NCI-H1417 (cell line): ENCODE measurements around the gene TIGD1.

Experiments
- DNase-seq, 3 experiments: peaks; one replicate each; lab custom pipeline; 2025; lab: John Stamatoyannopoulos, UW

TIGD1 gene

DNA sequence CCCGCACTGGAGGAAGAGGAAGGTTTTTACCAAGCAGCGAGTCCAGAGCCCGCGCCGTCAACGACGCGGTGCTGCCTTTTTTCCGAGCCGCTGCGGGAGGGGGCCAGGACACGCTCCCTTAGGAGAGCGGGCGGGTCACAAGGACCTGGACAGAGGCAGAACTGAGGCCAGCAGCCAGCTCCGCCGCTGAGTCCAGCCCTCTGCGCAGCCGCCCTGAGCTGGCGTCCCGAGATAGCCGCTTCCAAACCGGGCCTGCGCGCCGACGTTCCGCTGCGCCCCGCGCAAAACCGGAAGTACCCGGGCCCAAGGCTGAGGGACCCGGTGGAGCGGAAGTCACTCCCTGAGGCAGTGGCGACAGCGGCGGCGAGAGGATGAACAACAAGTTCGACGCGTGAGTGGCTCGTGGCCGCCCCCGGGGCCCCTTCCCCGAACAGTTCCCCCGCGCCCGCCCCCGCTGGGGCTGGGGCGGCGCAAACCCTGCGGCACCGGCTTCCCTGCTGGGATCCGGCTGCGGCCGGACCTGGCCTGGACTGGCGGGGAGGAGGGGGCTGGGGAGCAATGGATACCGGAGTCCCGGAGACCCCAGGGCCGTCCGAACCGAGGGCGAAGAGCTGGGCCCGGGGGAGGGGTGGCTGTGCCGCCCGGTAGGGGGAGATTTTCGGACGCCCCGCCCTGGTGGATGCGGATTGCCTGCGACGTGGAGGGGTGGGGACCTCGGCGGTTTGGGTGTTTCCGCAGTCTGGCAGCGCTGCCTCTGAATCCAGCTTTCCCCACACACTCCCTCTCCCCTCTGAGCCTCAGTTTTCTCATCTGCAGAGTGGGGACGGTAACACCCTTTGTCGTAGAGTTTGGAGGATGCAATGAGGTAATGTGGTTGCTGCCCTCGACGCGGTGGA, at the start of gene TIGD1, which contains the start of gene EIF4E2:
TSS of gene TIGD1 (minus strand) at position 204 of the 896 bp plus-strand sequence. CDS start 675 bp downstream, outside the sequence.
TSS of gene EIF4E2 (plus strand) at position 336 of the 896 bp plus-strand sequence. CDS start at position 372, 36 bp downstream.
- peak; percentile 84 to 95 (median 92) for DNase-seq

GRCh38 chr2:232598293-232598692, 47.9 kb upstream of the TIGD1 start:
- DNase-seq = no peak

DNA sequence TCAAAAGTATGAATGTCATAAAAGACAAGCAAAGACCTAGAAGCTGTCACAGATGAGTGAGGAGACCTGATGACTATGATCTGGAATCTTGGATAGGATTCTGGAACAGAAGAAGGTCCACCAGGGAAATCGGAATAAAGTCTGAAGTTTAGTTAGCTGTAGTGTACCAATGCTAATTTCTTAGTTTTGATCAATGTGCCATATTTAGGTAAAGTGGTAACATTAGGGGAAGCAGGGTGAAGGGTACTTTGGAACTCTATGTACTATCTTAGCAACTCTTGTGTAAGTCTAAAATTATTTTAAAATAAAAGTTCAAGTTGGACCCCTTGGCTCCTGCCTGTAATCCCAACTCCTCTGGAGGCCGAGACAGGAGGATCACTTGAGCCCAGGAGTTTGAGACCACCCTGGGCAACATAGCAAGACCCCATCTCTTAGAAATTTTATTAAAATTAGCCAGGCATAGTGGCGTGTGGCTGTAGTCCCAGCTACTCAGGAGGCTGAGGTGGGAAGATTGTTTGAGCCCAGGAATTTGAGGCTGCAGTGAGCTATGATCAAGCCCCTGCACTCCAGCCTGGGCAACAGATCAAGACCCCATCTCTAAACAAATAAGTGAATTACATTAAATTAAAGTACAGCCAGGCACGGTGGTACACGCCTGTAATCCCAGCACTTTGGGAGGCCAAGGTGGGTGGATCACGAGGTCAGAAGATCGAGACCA, 47.2 kb upstream of the TIGD1 start:
- DNase-seq = no peak

- peak in 1 of 3 experiments; percentile 7 for DNase-seq
These were observed 43.6 kb upstream of the TIGD1 start for GRCh38 chr2:232593982-232594381.

GRCh38 chr2:232592772-232593395, 42.5 kb upstream of the TIGD1 start:
- no peak for DNase-seq

GRCh38 chr2:232588680-232589585, 38.6 kb upstream of the TIGD1 start:
- DNase-seq = no peak

- no peak for DNase-seq
These were observed 37.7 kb upstream of the TIGD1 start for GRCh38 chr2:232588031-232588430.

DNA sequence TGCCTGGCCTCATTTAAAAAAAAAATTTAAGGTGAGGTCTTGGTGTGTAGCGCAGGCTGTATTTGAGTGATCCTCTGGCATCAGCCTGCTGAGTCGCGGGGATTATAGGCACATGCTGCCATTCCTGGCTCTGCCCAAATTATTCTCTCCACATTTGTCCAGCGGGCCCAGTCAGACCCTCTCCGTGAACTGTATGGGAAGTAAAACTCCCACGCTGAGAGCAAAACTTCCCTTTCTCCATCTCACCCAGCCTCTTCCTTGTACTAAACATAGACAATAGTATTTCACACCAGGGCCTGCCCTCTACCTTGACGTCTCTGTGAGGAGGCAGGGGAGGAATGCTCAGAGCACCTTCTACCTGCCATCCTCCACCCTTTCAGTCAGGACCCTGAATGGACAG, 37.2 kb upstream of the TIGD1 start:
- no peak for DNase-seq

- no peak for DNase-seq
These were observed 36.7 kb upstream of the TIGD1 start for GRCh38 chr2:232586943-232587505.

GRCh38 chr2:232584238-232584637, 33.9 kb upstream of the TIGD1 start:
- DNase-seq = no peak

DNA sequence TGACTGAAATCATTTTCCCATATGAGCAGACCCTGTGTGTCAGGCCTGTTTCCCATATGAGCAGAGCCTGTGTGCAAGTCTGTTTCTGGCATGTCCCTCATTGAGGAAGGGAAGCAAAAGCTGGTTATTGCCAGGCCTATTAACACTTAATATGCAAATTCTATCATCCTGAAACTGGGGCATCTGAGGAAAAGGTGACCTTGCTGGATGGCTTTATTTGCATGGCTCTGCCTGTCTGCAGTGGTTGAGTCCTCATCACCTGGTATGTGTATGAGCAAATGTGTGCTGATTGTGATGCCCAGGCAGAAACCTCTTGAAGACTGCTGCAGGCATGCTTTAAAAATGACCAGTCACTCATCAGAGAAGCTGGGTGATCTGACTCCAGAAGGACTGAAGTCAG, 31.4 kb upstream of the TIGD1 start:
- no peak for DNase-seq

DNA sequence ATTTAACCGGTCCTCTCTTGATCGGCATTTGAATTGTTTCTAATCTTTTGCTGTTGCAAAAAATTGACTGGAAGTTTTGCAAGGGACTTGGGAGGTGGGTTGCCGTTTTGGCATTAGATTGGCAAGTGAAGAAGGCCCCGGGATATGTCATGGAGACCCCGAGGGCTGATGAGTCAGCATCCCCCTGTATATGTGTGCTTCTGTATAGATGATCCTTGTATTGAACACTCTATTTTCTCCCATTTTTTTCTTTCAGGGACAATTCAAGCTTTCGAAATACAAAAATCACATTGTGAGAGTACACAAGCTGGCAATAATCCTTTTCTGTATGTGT, 30.3 kb upstream of the TIGD1 start:
- no peak for DNase-seq

DNA sequence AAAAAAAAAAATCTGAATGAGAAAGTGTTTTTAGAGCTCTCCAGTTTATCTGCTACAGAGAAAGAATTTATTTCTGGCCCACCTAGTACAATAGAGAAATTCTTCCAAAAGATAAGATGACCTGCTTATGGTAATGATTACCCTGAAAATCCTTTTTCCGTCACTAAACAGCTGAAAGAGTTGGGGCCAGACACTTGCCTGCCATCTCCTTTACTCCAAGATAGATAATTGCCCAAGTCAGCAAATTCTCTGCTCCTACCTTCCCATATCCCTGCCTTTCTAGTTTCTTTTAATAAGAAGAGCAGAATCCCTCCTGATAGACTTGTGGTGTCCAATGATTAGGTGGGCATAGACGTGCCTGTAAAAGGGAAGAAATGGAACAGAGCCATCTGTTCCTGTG, 28.3 kb upstream of the TIGD1 start:
- no peak for DNase-seq

GRCh38 chr2:232577841-232578240, 27.5 kb upstream of the TIGD1 start:
- DNase-seq = no peak

DNA sequence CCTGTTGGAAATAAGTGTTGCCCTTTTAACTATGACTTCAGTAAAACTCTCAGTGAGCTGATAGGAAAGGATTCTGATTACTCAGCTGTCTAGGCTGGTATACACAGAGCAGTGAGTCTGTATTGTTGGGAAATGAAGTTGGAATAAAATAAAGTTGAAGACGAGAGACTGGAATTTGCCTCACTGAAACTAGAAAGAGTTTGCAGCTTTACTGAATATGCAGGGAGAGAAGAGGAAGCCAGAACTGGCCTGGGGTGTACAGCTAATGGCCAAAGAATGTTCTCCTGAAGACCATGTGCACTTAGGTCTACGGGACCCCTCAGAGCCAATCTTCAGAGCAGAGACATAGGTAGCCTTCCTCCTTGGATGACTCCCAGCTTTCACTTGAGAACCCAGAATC, 26.6 kb upstream of the TIGD1 start:
- DNase-seq = no peak

DNA sequence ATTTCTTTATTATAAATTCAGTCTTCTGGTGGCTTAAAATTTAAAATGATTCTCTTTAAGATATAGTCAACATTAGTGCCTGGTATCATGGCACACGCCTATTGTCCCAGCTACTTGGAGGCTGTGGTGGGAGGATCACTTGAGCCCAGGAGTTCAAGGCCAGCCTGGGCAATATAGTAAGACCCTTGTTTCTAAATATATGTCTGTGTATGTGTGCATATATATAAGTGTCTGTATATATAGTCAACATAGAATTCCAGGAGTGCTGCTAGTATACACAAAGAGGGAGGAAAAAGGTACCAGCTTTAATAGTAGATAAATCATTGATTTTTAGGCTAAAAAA, 25.0 kb upstream of the TIGD1 start:
- no peak for DNase-seq

DNA sequence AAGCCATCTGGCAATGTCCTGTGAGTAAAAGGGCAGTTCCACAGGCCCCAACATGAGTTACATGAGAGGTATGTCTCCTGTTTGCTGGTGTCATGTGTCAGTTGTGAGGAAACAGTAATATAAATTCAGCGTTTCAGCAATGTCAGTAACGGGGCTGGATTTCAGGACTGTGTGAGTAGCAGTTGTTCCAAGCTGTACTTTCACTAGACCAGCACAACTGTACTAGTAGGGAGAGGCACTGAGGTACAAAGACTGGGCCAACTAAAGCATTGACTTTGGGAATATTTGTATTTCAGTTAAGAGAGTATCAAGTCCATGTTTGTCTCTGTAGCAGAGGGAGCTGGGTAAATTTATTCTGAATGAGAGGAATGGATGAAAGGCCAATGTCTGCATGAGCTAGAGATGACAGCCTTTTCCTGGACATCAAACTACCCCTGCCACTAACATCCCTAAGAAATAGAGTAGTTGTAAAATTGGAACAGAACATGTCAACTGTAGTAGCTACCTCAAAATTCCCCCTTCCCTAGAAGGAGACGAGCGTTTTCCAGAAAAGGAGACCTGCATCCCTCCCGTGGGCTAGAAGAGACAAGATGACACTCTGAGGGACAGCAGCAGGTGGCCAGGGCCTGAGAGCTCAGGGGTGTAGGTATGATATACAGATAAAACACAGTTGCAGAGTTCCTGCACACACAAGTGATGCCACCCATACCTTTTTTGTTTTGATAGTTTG, 24.5 kb upstream of the TIGD1 start:
- no peak for DNase-seq

DNA sequence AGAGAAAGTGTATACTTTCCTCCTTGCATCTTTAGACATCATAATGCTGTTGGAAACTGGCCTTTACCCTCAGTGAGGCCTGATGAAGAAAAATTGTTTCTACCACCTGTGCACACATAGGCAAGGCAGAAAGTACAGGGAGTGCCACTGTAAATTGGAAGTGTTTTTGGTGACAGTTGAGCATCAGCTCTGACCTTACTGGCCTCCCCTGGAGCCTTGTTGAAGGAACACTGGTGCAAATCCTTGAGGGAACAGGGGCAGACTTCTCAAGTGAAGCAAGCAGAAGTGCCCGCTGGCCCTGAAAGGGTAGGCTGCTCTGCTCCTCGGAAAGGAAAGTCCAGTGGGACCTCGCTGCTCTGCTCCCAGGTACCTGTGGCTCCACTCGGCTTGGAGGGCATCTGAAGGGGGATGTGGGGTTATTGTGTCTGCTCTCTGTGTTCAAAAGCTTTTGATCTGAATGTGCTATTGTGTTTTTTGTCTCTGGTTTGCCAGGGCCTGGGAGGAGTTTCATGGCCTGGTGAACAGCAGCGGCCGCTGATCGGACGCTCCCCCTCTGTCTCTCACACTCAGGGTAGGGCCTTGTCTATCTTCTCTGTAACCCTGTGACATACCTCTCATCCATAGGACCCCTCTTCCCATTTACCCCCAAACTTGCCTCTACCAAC, 23.5 kb upstream of the TIGD1 start:
- no peak for DNase-seq

- no peak for DNase-seq
These were observed 22.7 kb upstream of the TIGD1 start for GRCh38 chr2:232573042-232573441.

DNA sequence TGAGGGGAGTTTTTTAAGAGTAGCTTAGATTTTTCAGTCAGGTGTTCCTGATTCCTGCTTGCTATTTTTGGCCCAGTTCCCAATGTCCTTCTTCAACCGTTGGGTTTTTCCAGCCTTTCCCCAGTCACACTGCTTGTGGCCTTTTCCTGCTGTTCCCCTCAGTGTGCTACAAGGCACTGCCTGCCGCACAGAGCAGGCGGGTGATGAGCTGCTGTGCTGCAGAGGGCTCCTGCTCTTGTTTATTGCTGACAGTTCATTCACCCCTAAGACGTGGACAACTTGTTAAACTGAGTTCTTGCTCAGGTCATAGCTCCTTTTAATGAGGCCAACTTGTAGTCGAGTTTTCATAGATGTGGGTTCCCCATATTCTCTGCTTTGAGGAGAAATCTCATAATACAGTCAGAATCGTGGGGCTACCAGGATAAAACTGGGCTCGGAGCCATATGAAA, 20.7 kb upstream of the TIGD1 start:
- DNase-seq = no peak
